Loucy (cell line): ENCODE results near the gene RPS27L.

Source experiments
- H2AFZ ChIP-seq: fragments of 200-600 bp; sonication (generic); 2 replicates; pipeline ENCODE4 v1.6.0; 2016; ENCODE audit warnings: antibody characterized with exemption, mild to moderate bottlenecking, low read length, moderate library complexity
- H3F3A ChIP-seq: fragments of 200-600 bp; 2 replicates; pipeline ENCODE4 v1.6.0; 2016; ENCODE audit warnings: antibody characterized with exemption, low read depth, mild to moderate bottlenecking
- H3K27me3 ChIP-seq: fragments of 200-600 bp; sonication (generic); 2 replicates; pipeline ENCODE4 v1.6.1; 2014; ENCODE audit warnings: low read length, mild to moderate bottlenecking; ENCODE audit not compliant: insufficient read depth, poor library complexity, severe bottlenecking
- H3K36me3 ChIP-seq: fragments of 200-600 bp; sonication (generic); 2 replicates; pipeline ENCODE4 v1.6.1; 2016; ENCODE audit warnings: low read length; ENCODE audit not compliant: insufficient read depth
- H3K4me1 ChIP-seq: fragments of 200-600 bp; sonication (generic); 2 replicates; pipeline ENCODE4 v1.5.1; 2014; ENCODE audit warnings: low read length, mild to moderate bottlenecking; ENCODE audit not compliant: insufficient read depth, poor library complexity, severe bottlenecking
- H3K4me2 ChIP-seq: fragments of 200-600 bp; sonication (generic); 2 replicates; pipeline ENCODE4 v1.6.0; 2014; ENCODE audit warnings: antibody characterized with exemption, low read length, low read depth, mild to moderate bottlenecking; ENCODE audit not compliant: poor library complexity, severe bottlenecking
- H3K4me3 ChIP-seq: fragments of 200-600 bp; sonication (generic); 2 replicates; pipeline ENCODE4 v1.5.1; 2014; ENCODE audit warnings: low read length, mild to moderate bottlenecking, mixed read lengths; ENCODE audit not compliant: poor library complexity, severe bottlenecking
- H3K79me2 ChIP-seq: fragments of 200-600 bp; sonication (generic); 2 replicates; pipeline ENCODE4 v1.6.1; 2014; ENCODE audit warnings: low read length; ENCODE audit not compliant: insufficient read depth
- H3K9ac ChIP-seq: fragments of 200-600 bp; sonication (generic); 2 replicates; pipeline ENCODE4 v1.6.0; 2014; ENCODE audit warnings: mild to moderate bottlenecking, low read depth, low read length, moderate library complexity; ENCODE audit not compliant: poor library complexity, severe bottlenecking
- H3K9me2 ChIP-seq: fragments of 200-600 bp; sonication (generic); replicated peaks from 2 replicates; pipeline ENCODE4 v1.6.1; 2016; ENCODE audit warnings: low read depth, low read length, mixed read lengths
- H3K9me3 ChIP-seq: fragments of 200-600 bp; sonication (generic); 2 replicates; pipeline ENCODE4 v1.6.1; 2014; ENCODE audit warnings: mild to moderate bottlenecking, antibody characterized with exemption, low read length, low read depth; ENCODE audit not compliant: insufficient read depth
- H4K20me1 ChIP-seq: fragments of 200-600 bp; sonication (generic); 2 replicates; pipeline ENCODE4 v1.6.0; 2014; ENCODE audit warnings: antibody characterized with exemption, low read length, mild to moderate bottlenecking; ENCODE audit not compliant: insufficient read depth, poor library complexity, severe bottlenecking
- CTCF ChIP-seq: fragments of 200-600 bp; sonication (generic); conservative IDR thresholded peaks from 2 replicates; pipeline ENCODE4 v1.5.1; 2014; ENCODE audit warnings: mild to moderate bottlenecking, antibody characterized with exemption, low read length
- EZH2phosphoT487 ChIP-seq: fragments of 200-600 bp; IDR thresholded peaks from 2 replicates; pipeline ENCODE4 v1.6.1; 2018; ENCODE audit warnings: antibody characterized with exemption, mild to moderate bottlenecking, moderate library complexity, borderline replicate concordance

The RPS27L gene

GRCh38 chr15:63124506-63124905 lies 32.8 kb downstream of the RPS27L start:
- H3K9me2 ChIP-seq: no peaks in the 10 kb centered on the region
- H3F3A ChIP-seq: no peaks in the 10 kb centered on the region
- no peaks in the 10 kb centered on the region for H4K20me1 ChIP-seq
- no peaks in the 10 kb centered on the region; the same call in 1 of the 2 replicates for H3K36me3 ChIP-seq
- TF ChIP-seq EZH2phosphoT487: no peak
- no peak for TF ChIP-seq CTCF
- peaks cover 10% of the 10 kb centered on the region for H3K79me2 ChIP-seq
- peak overlapping the region; percentile 47 for H3K4me2 ChIP-seq
- H3K9me3 ChIP-seq: peaks cover 3% of the 10 kb centered on the region; the same call in 1 of the 2 replicates
- H3K4me3 ChIP-seq: peak overlapping the region; percentile 64
- peaks cover 12% of the 10 kb centered on the region for H3K4me1 ChIP-seq
- no peak overlapping the region for H2AFZ ChIP-seq
- no peaks in the 10 kb centered on the region for H3K27me3 ChIP-seq
- H3K9ac ChIP-seq: peak overlapping the region; percentile 52

GRCh38 chr15:63122002-63122875 lies 35.0 kb downstream of the RPS27L start:
- H3K9me2 ChIP-seq: no peaks in the 10 kb centered on the region
- no peak for TF ChIP-seq EZH2phosphoT487
- TF ChIP-seq CTCF: no peak
- peaks cover 12% of the 10 kb centered on the region for H3K4me1 ChIP-seq
- H3K4me3 ChIP-seq: peak overlapping the region; percentile 82
- peak overlapping the region; percentile 99 for H2AFZ ChIP-seq
- H3K27me3 ChIP-seq: no peaks in the 10 kb centered on the region
- H3K9me3 ChIP-seq: peaks cover 8% of the 10 kb centered on the region; the same call in 1 of the 2 replicates
- H3F3A ChIP-seq: no peaks in the 10 kb centered on the region
- H3K4me2 ChIP-seq: peak overlapping the region; percentile 89
- peak overlapping the region; percentile 73 for H3K9ac ChIP-seq
- no peaks in the 10 kb centered on the region for H4K20me1 ChIP-seq
- H3K36me3 ChIP-seq: no peaks in the 10 kb centered on the region
- peaks cover 10% of the 10 kb centered on the region for H3K79me2 ChIP-seq

- Histone ChIP-seq H3K79me2 (peaks cover 10% of the 10 kb centered on the region), H3K9ac (peak within 1 kb of the TSS; percentile 73), H3K9me2 (no peaks in the 10 kb centered on the region), H2AFZ (peak within 1 kb of the TSS; percentile 99), H3K36me3 (no peaks in the 10 kb centered on the region), H4K20me1 (no peaks in the 10 kb centered on the region), H3K4me2 (peak within 1 kb of the TSS; percentile 89), H3K27me3 (no peaks in the 10 kb centered on the region), H3K9me3 (peaks cover 8% of the 10 kb centered on the region; the same call in 1 of the 2 replicates), H3K4me3 (peak within 1 kb of the TSS; percentile 82), H3F3A (no peaks in the 10 kb centered on the region), H3K4me1 (peaks cover 12% of the 10 kb centered on the region)
- no peak for TF ChIP-seq CTCF
- TF ChIP-seq EZH2phosphoT487: no peak
Observed at GRCh38 chr15:63121382-63122001, 35.8 kb downstream of the RPS27L start, which contains the start of gene LACTB. Gene LACTB (plus strand): TSS chr15:63121861. CDS start chr15:63121872, 11 bp downstream.
